HepG2 (cell line): ENCODE results near the gene DVL3. TPM values are rescaled to one million over a fixed set of nuclear protein-coding genes. Genes with fewer than 3 reads are reported as not detected.

ENCODE experiments used
- ATF7-NPFF ChIP-seq: sonication (generic); formaldehyde crosslinking; IDR thresholded peaks from 2 replicates; pipeline ENCODE4 v1.8.1; 2023; ENCODE audit warnings: mild to moderate bottlenecking, low read depth, missing genetic modification reagents, moderate library complexity
- GABPB1 ChIP-seq: IDR thresholded peaks from 2 replicates; pipeline ENCODE4 v1.6.1; 2016; ENCODE audit warnings: mild to moderate bottlenecking, missing genetic modification reagents, moderate library complexity, missing compliant biosample characterization
- HOXA3 ChIP-seq: sonication (generic); formaldehyde crosslinking; IDR thresholded peaks from 2 replicates; pipeline ENCODE4 v1.5.0; 2020; ENCODE audit warnings: missing genetic modification reagents
- IRF2 ChIP-seq: IDR thresholded peaks from 2 replicates; pipeline ENCODE4 v1.6.1; 2018; ENCODE audit warnings: missing genetic modification reagents, missing compliant biosample characterization
- MBD4 ChIP-seq: IDR thresholded peaks from 2 replicates; pipeline ENCODE4 v1.6.1; 2012; ENCODE audit warnings: low read length, inconsistent platforms, borderline replicate concordance
- NFKB2 ChIP-seq: sonication (generic); formaldehyde crosslinking; IDR thresholded peaks from 2 replicates; pipeline ENCODE4 v1.4.0; 2020; ENCODE audit warnings: missing genetic modification reagents, borderline replicate concordance
- NONO ChIP-seq, 2 experiments: fragments of 450-650 bp in 1 of 2; sonication (generic) in 1 of 2; formaldehyde crosslinking in 1 of 2; IDR thresholded peaks in 1 of 2; conservative IDR thresholded peaks in 1 of 2; 2 replicates each; pipeline versions ENCODE4 v1.6.1 to v1.8.0; 2017 to 2022; ENCODE audit warnings: mild to moderate bottlenecking in 1 of 2, missing genetic modification reagents in 1 of 2, moderate library complexity in 1 of 2
- NR2F1 ChIP-seq, 2 experiments: fragments of 450-650 bp in 1 of 2; formaldehyde crosslinking in 1 of 2; IDR thresholded peaks; 2 replicates each; pipeline versions ENCODE4 v1.5.0 to v1.6.1; 2016 to 2020; ENCODE audit warnings: mild to moderate bottlenecking in 1 of 2, missing compliant biosample characterization in 1 of 2, missing genetic modification reagents in 1 of 2, moderate library complexity in 1 of 2
- PTBP1 ChIP-seq: fragments of 200-400 bp; formaldehyde crosslinking; IDR thresholded peaks from 2 replicates; pipeline ENCODE4 v1.6.1; 2018; ENCODE audit warnings: low read length, low read depth; ENCODE audit not compliant: poor library complexity, severe bottlenecking
- RFXANK ChIP-seq: IDR thresholded peaks from 2 replicates; pipeline ENCODE4 v1.6.1; 2016
- RORA ChIP-seq: sonication (generic); formaldehyde crosslinking; IDR thresholded peaks from 2 replicates; pipeline ENCODE4 v1.5.0; 2020; ENCODE audit warnings: mild to moderate bottlenecking, missing genetic modification reagents, moderate library complexity
- SALL1 ChIP-seq: sonication (generic); formaldehyde crosslinking; IDR thresholded peaks from 2 replicates; pipeline ENCODE4 v1.8.0; 2022; ENCODE audit warnings: mild to moderate bottlenecking, missing genetic modification reagents
- SMAD1 ChIP-seq: sonication (generic); formaldehyde crosslinking; IDR thresholded peaks from 2 replicates; pipeline ENCODE4 v1.4.0; 2020; ENCODE audit warnings: missing genetic modification reagents, low read depth, mild to moderate bottlenecking, borderline replicate concordance
- SMC3 ChIP-seq: IDR thresholded peaks from 2 replicates; pipeline ENCODE4 v1.6.1; 2011; ENCODE audit warnings: low read length, improper control_type of control experiment
- TBX3 ChIP-seq: fragments of 450-650 bp; IDR thresholded peaks from 2 replicates; pipeline ENCODE4 v1.6.1; 2017; ENCODE audit warnings: antibody characterized with exemption, mild to moderate bottlenecking, inconsistent platforms, borderline replicate concordance
- YEATS4 ChIP-seq: sonication (generic); formaldehyde crosslinking; IDR thresholded peaks from 2 replicates; pipeline ENCODE4 v1.4.0; 2020; ENCODE audit warnings: missing genetic modification reagents, borderline replicate concordance
- ZBTB20 ChIP-seq: sonication (generic); formaldehyde crosslinking; IDR thresholded peaks from 2 replicates; pipeline ENCODE4 v1.8.1; 2023; ENCODE audit warnings: missing genetic modification reagents, low read depth, mild to moderate bottlenecking, borderline replicate concordance
- ZMYM4 ChIP-seq: sonication (generic); formaldehyde crosslinking; IDR thresholded peaks from 2 replicates; pipeline ENCODE4 v1.8.1; 2023; ENCODE audit warnings: mild to moderate bottlenecking, missing genetic modification reagents
- ZNF34 ChIP-seq: sonication (generic); formaldehyde crosslinking; IDR thresholded peaks from 2 replicates; pipeline ENCODE4 v1.4.0; 2020; ENCODE audit warnings: mild to moderate bottlenecking, missing genetic modification reagents, borderline replicate concordance
- ZNF773 ChIP-seq: sonication (generic); formaldehyde crosslinking; IDR thresholded peaks from 2 replicates; pipeline ENCODE4 v1.4.0; 2020; ENCODE audit warnings: missing genetic modification reagents, borderline replicate concordance
- polyA plus RNA-seq, 8 experiments: library from polyadenylated mRNA; depleted of rRNA in 3 of 8; stranded (reverse) in 7 of 8; unstranded in 1 of 8; fragments of >200 nt; fragmentation: Illumina TruSeq in 4 of 8; extraction: Trizol in 4 of 8; gene quantifications; 2 replicates each; pipeline versions ENCODE4 v1.2.1 to v1.2.3, GENCODE V29; 2011 to 2016; ENCODE audit warnings: low read depth in 4 of 8, missing spikeins in 1 of 8, mixed read lengths in 1 of 8; ENCODE audit not compliant: insufficient read depth in 1 of 8
- total RNA-seq, 5 experiments: library from RNA; depleted of rRNA; stranded (reverse); fragments of >200 nt; fragmentation: Illumina TruSeq; extraction: Trizol; gene quantifications; 2 replicates each; pipeline ENCODE4 v1.2.3, GENCODE V29; 2016; ENCODE audit warnings: low read depth in 1 of 5
- TF ChIP-seq, protein P1 (sequence below): IDR thresholded peaks from 2 replicates; pipeline ENCODE4 v1.6.1; 2016; ENCODE audit warnings: low read depth, borderline replicate concordance
- TF ChIP-seq, protein P2 (sequence below): sonication (generic); formaldehyde crosslinking; conservative IDR thresholded peaks from 2 replicates; pipeline ENCODE4 v1.4.0; 2020; ENCODE audit warnings: missing genetic modification reagents
- TF ChIP-seq, protein P3 (sequence below): IDR thresholded peaks from 2 replicates; pipeline ENCODE4 v1.6.1; 2018; ENCODE audit warnings: missing genetic modification reagents

The DVL3 gene
- total and polyA plus RNA-seq, 2 of the 13 experiments (the other 11 are each of a cell fraction or from before 2014, with no cell fraction given): 29.0 to 36.1 TPM

DNA sequence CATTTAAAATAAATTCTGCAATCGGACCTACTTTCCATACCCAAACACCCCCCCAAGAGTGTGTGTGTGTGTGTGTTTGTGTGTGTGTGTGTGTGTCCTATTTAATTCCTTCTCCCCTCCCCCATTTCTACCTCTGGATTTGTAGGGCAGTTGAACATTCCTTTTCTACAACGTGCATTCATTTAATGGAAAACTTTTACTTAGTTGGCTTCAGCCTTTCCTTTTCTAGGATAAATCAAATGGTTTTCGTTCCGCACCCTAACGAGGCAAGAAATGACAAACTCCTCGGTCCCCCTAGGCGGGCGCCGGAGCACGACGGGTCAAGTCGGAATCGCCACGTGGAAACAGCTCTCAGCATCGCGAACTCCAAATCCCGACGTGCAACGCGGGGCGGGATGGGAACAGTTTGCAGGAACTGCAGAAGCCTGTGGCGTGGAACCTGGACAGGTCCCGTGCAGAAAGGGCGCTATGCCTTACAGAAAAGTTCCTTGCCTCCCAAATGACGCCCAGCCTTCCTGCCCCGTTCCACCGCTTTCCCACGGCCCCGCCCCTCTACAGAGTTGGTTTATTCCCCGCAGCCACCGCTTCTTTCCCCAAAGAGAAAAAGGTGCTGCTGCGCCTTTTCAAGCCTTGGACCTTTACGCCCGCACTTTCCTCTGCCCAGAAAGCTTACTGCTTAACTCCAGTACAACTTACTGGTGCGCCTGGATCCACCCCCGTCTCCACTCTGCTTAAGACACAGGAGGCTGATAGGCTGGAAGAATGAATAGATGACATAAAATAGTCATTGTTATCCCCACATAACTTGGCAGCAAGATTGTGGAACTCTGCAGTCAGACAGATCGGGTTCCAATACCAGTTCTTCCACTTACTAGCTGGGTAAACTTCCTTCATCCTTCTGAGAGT, 21.1 kb upstream of the DVL3 start (continued):
- TF ChIP-seq ATF7-NPFF (peak; percentile 89), MBD4 (no peak), HOXA3 (peak; percentile 83), IRF2 (CRISPR knock-in tag) (peak; percentile 65), RORA (CRISPR knock-in tag) (no peak), ZBTB20 (CRISPR knock-in tag) (no peak), ZNF773 (CRISPR knock-in tag) (0 out of 2 replicates have a peak, but pooled peaks have one; percentile 23), TBX3 (no peak), SMC3 (no peak), YEATS4 (CRISPR knock-in tag) (peak; percentile 90; the same call in 1 of the 2 replicates), ZNF34 (CRISPR knock-in tag) (no peak), SMAD1 (CRISPR knock-in tag) (no peak; the same call in 1 of the 2 replicates), NONO (IDR thresholded peaks at IDR 0.05) (no peak), NONO (CRISPR knock-in tag; conservative IDR thresholded peaks at IDR 0.05) (peak; percentile 22; the same call in 1 of the 2 replicates), GABPB1 (CRISPR knock-in tag) (peak; percentile 90), NR2F1 (CRISPR knock-in tag; IDR thresholded peaks at IDR 0.05) (no peak), RFXANK (no peak), SALL1 (CRISPR knock-in tag) (peak; percentile 89), PTBP1 (no peak), NFKB2 (CRISPR knock-in tag) (peak; percentile 98), ZMYM4 (CRISPR knock-in tag) (peak; percentile 66)
- TF ChIP-seq, protein P1, sequence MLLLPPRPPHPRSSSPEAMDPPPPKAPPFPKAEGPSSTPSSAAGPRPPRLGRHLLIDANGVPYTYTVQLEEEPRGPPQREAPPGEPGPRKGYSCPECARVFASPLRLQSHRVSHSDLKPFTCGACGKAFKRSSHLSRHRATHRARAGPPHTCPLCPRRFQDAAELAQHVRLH (CRISPR knock-in tag): peak; percentile 51; the same call in 1 of the 2 replicates
- TF ChIP-seq, protein P2, sequence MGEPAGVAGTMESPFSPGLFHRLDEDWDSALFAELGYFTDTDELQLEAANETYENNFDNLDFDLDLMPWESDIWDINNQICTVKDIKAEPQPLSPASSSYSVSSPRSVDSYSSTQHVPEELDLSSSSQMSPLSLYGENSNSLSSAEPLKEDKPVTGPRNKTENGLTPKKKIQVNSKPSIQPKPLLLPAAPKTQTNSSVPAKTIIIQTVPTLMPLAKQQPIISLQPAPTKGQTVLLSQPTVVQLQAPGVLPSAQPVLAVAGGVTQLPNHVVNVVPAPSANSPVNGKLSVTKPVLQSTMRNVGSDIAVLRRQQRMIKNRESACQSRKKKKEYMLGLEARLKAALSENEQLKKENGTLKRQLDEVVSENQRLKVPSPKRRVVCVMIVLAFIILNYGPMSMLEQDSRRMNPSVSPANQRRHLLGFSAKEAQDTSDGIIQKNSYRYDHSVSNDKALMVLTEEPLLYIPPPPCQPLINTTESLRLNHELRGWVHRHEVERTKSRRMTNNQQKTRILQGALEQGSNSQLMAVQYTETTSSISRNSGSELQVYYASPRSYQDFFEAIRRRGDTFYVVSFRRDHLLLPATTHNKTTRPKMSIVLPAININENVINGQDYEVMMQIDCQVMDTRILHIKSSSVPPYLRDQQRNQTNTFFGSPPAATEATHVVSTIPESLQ (CRISPR knock-in tag): no peak
- TF ChIP-seq, protein P3, sequence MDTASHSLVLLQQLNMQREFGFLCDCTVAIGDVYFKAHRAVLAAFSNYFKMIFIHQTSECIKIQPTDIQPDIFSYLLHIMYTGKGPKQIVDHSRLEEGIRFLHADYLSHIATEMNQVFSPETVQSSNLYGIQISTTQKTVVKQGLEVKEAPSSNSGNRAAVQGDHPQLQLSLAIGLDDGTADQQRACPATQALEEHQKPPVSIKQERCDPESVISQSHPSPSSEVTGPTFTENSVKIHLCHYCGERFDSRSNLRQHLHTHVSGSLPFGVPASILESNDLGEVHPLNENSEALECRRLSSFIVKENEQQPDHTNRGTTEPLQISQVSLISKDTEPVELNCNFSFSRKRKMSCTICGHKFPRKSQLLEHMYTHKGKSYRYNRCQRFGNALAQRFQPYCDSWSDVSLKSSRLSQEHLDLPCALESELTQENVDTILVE: 0 out of 2 replicates have a peak, but pooled peaks have one; percentile 40
